Skeletal muscle cell (primary cell): ENCODE results near the gene TRIM66.

ENCODE experiments used
- DNase-seq: peaks from one replicate; pipeline ENCODE4 v3.0.0-alpha.2; 2010; ENCODE audit warnings: low read depth
- H3K4me3 ChIP-seq: 2 replicates; pipeline ENCODE4 v1.5.1; 2011; ENCODE audit warnings: low read depth, mild to moderate bottlenecking, control low read depth, low read length, moderate library complexity

The TRIM66 gene

DNA sequence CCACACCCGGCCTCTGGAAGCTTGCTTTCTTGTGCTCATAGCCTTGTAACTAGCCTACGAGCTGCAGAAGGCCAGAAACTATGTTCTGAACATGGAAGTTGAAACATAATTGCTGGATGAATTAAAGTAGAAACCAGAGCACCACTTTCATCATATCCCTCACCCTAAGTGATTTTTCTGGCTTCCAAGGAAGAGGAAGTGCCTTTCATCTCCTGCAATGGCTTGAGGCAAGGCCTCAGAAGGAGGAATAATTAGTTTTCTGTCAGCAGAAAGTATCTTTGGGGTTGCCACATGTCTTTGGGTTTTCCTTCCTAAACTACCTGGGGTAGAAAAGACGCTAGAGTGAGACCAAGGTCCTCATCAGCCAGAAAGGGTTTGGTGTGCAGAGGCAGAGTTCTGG is 14.6 kb upstream of the TRIM66 start:
- no peak for DNase-seq
- H3K4me3 ChIP-seq, result no peak overlapping the region

GRCh38 chr11:8694137-8694536 is 11.7 kb upstream of the TRIM66 start:
- no peak overlapping the region for H3K4me3 ChIP-seq
- DNase-seq, result no peak

GRCh38 chr11:8693555-8693954 is 11.1 kb upstream of the TRIM66 start:
- no peak for DNase-seq
- H3K4me3 ChIP-seq, result no peak overlapping the region

DNA sequence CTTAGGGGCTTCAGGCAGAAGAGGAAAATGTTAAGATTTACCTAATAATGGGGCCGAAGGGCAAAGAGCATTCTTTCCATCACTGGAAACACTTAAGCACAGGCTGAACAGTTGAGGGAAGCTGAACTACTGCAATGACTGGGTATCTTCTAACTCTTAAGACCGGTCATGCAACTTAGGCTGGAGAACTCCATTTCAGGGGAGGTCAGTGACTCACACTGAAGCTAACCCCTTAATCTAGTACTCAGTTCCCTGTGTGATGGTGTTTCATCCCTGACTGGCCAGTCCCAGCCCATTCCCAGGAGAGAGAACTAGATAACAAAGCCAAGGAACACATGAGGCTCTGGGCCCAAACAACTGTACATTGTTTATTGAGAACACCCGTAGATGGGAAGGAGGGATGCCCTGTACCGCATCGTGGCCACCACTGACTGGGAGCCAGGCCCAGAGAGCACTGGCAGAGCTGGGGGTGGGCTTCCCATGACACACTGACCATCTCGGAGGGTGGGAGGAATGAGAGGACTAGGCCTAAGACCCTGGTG is 10.6 kb upstream of the TRIM66 start:
- H3K4me3 ChIP-seq, result no peak overlapping the region
- no peak for DNase-seq

DNA sequence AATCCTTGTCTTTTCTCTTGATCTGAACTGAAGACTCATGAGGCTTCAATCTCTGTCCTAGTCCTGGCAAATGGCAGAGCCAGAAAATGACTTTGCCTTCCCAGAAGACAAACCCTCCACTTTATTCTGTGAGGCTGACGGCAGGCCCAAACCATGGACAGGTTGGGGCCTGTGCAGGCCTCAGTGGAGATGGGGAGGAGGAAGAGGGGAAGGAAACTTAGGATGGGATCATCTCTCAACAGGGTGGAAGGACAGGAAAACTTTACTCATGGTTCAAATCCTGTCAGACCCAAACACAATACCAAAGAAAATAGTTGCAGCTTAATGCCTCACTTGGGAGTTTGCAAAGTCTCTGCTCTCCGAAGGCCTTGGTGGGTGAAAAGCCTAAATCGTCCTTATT is 10.0 kb upstream of the TRIM66 start:
- no peak for DNase-seq
- H3K4me3 ChIP-seq, result no peak overlapping the region

- no peak for DNase-seq
Measured at GRCh38 chr11:8691601-8692000, 9.1 kb upstream of the TRIM66 start.

DNA sequence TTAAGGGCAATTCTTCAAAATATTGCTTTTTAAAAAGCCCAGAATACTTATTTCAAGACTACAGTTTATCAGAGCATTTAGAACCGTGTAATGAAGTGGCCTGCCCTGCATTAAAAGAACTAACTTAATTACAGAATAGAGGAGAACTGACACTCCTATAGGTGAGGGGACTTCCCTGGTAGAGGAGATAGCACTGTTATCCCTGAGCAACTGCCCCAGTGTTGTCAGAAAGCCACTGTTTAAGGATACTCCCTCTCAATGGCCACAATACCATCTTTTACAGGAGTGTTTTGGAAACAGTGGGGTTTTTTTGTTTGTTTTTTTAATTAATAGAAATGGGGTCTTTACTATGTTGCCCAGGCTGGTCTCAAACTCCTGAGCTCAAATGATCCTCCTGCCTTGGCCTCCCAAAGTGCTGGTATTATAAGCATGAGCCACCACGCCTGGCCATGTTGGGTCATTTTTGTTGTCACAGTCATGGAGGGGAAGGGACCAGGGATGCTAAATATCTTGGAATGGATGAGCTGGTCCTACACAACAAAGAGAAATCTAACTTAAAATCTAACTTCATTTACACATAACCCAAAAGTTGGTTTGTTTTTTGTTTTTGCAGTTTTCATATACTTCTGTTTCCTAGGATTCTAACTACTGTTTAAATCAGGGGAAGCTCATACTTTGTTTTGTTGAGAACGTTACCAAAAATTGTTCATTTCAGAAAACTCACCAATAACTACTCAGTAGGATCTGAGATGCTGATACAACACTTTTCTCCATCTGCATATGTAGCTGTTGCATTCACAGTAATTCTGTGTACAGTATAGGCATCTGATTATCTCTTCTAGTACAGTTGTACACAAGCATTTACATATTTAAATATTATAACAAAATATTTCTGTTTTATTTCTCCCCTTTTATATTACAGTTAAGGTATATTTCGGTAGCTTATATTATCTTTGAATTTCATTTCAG is 8.2 kb upstream of the TRIM66 start:
- no peak overlapping the region for H3K4me3 ChIP-seq
- no peak for DNase-seq

More at GRCh38 chr11:8691601-8692000, 9.1 kb upstream of the TRIM66 start:
- no peak overlapping the region for H3K4me3 ChIP-seq

DNA sequence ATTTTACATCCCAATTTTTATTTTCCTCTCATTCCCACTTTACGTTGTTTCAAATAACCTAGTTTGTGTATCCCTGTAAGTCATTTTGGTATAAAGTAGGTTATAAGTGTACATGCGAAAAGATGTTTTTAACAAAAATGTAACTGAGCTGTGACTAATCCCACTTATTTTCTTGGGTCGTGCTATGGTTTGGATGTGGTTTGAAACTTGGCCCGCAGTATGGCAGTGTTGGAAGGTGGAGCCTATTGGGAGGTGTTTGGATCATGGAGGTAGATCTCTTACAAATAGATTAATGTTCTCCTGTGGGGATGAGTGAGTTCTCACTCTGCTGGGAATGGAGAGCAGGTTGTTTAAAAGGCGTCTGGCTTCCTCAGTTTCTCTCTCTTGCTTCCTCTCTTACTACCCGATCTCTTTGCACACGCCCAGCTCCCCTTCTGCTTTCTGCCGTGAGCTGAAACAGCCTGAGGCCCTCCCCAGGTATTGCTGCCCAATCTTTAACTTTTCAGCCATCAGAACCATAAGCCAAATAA is 7.3 kb upstream of the TRIM66 start:
- peak overlapping the region; percentile 60 for H3K4me3 ChIP-seq

DNA sequence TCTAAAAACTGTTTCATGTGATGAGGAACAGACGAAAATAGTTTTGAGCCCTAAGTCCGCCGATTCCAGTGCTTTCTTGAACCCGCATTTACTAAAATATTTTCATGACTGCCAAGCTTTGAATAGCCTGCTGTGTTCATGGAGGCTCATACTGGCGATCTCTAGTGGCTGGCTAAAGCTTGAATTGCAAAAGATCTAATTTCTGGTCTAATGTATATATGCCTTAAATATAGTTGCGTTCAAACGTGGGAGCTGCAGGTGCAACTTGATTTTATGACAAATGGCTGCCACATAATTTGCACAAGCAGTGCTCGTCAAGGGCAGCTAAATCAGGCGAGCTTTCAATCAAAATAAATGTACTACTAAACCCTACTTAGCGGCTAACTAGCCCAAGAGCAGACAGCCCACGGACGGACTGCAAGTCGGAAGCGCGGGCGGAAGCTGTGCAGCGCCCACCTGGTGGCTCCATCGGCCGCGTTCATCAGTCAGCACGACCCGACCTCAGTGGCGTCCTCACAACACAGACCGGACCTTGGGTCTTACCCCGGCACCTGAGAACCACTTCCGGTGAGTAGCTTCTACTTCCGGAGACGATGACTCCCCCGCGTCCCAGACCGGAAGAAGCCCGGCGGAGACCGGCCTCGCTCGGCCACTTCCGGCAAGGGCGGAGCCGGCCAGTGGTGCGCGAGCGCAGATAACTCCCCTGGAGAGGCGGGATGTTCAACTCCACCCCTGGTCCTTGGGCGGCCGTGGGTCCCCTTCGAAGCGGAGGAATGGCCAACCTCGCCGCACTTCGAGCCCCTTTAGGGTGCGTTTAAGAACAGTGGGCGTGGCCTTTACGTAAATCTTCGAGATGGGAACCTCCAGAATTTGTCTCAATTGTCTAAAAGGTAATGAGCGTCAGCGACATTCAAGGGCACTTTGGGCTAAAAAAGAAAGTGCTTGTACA is 6.2 kb upstream of the TRIM66 start:
- DNase-seq, result peak; percentile 81
- peak overlapping the region; percentile 60 for H3K4me3 ChIP-seq

More for the DNA sequence above, 7.3 kb upstream of the TRIM66 start:
- no peak for DNase-seq

GRCh38 chr11:8686325-8686724 is 3.9 kb upstream of the TRIM66 start:
- DNase-seq, result no peak
- no peak overlapping the region for H3K4me3 ChIP-seq

DNA sequence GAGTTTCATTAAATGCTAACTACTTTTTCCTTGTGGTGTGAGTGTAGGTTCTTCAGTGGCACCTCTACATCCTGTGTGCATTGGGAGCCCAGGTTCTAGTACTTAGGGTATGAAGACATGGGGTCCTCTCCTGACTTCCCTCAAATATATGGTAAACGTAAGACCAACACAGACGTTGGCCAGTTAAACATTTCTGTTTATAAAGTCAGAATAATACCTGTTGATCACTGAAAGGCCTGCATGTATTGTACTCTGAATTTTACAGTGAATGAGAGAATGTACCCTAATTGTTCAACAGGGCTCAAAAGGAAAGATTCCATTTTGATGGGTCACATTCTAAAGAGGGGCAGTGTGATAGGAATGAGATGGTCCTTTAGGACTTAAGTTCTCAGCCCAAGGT is 3.4 kb upstream of the TRIM66 start:
- H3K4me3 ChIP-seq, result no peak overlapping the region

GRCh38 chr11:8685306-8685705 is 2.8 kb upstream of the TRIM66 start:
- no peak overlapping the region for H3K4me3 ChIP-seq
- DNase-seq, result no peak

More for the DNA sequence above, 3.4 kb upstream of the TRIM66 start:
- DNase-seq, result no peak

DNA sequence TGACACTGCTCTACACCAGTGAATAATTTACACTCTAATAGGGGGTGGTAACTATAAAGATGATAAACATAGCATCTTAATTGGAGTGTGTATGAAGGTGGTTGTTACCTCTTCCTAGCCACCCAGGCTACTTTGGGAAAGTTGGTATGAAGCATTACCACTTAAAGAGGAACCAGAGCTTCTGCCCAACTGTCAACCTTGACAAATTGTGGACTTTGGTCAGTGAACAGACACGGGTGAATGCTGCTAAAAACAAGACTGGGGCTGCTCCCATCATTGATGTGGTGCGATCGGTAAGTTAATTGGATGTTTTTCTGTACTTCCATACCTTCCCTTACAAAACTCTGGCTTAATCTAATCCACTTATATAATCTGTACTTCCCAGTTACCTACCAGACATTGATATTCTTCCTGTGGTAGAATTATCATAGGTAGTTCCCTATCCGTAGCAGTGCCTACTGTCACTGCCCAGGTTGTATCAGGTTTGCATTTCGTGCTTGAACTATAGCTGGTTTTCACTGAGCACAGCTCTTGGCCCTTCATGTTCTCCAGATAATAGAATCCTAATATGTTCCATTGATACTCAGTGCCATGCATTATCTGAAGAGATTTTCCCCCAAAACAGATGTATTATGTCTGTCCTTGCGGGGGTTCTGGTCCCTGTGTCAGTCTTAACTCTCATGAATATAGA is 2.3 kb upstream of the TRIM66 start:
- peak overlapping the region; percentile 91 for H3K4me3 ChIP-seq
- DNase-seq, result no peak

DNA sequence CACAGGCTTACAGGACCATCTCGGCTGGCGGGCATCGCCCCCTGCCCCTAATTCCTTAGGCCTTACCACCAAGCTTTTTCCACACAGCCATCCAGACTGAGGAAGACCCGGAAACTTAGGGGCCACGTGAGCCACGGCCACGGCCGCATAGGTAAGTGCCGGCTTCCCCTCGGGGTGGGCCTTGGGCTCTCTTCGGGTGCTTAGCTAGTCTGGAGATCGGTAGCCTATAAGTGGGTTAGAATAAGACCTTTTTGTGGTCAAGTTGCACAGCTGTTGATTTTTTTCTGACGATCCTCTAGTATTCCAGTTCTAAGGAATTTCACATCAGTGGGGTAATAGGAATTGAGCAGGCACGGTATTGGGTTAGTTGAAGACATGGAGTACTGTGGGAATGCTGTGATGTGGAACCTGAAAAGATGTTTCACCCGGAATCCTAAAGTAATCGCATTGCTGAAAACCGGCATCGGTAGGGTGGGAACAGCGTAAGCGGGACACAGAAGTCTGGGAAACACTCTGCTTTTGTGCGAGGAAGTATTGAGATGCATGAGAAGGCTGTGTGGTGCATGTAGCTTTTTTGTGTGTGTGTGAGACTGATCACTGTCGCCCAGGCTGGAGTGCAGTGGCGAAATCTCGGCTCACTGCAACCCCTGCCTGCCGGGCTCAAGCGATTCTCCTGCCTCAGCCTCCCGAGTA is 796 bp upstream of the TRIM66 start:
- no peak for DNase-seq
- H3K4me3 ChIP-seq, result peak overlapping the region; percentile 91

DNA sequence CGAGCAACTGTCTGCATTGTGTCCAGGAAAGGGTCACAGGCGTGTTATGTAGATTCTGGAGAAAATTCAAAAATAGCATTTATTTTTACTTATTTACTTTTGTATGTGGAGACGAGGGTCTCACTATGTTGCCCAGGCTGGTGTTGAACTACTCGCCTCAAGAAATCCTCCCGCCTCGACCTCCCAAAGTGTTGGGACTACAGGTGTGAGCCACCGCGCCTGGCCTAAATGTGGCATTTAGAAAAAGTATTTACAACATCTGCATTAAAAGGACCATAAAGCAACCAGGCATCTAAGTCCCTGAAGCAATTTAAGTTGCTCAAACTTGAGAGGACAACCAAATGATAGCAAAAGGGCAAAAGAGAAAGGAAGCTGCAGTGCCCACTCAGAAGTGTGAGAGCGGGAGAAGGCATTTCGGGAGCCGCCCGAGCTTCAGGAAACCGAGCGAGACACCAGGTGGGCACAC is 595 bp downstream of the TRIM66 start:
- peak overlapping the region; percentile 91 for H3K4me3 ChIP-seq
- DNase-seq, result no peak

- DNase-seq, result no peak
- H3K4me3 ChIP-seq, result no peak overlapping the region
Measured at GRCh38 chr11:8679006-8679405, 3.5 kb downstream of the TRIM66 start.

DNA sequence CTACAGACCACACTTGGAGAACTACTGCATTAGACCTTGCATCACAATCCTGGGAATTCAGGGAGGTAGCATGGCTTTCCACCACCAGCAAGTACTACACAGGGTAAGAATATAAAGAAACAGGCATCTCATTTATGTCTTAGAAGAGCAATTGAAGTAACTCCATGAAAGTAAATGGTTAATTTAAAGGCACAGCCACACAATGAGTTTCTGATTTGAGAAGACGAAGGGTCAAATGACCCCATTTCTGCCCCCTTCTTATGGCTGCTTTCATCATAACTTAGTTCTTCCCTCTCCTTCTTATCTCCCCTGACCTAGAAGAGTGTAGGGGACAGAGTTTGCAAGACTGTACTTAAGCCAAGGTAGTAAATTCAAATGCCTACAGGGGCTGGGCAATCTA is 6.0 kb downstream of the TRIM66 start:
- H3K4me3 ChIP-seq, result no peak overlapping the region
- DNase-seq, result no peak

- DNase-seq, result no peak
Measured at GRCh38 chr11:8674859-8675258, 7.6 kb downstream of the TRIM66 start.

More at GRCh38 chr11:8674859-8675258, 7.6 kb downstream of the TRIM66 start:
- no peak overlapping the region for H3K4me3 ChIP-seq
